PC-3 (cell line): ENCODE measurements around the gene NCCRP1. TPM values are rescaled to one million over a fixed set of nuclear protein-coding genes. Genes with fewer than 3 reads are reported as not detected.

Experiments
- ATAC-seq: fragments of 200-7000 bp; cut with Tn5 transposase; 2 replicates; pipeline ENCODE4 v1.9.1; 2020; ENCODE audit warnings: mild to moderate bottlenecking, moderate library complexity
- BruUV-seq: library from RNA; stranded (reverse); fragments of 400-500 nt; replicated peaks from 2 replicates; lab custom pipeline; 2021; lab: Mats Ljungman, UMichigan
- CTCF ChIA-PET: fragments of 300-600 bp; sonication (Branson Sonifier 250); formaldehyde crosslinking; loops from one replicate; lab custom pipeline; 2022; ENCODE audit warnings: antibody characterized with exemption; lab: Charles Lee
- POLR2A ChIA-PET: fragments of 300-600 bp; sonication (Branson Sonifier 250); formaldehyde crosslinking; loops from one replicate; lab custom pipeline; 2022; ENCODE audit warnings: antibody characterized with exemption; ENCODE audit not compliant: unreplicated experiment; lab: Charles Lee
- DNase-seq: peaks from one replicate; pipeline ENCODE4 v3.0.0-alpha.2; 2015
- H2AFZ ChIP-seq: fragments of 300-600 bp; sonication (generic); 2 replicates; pipeline ENCODE4 v1.6.0; 2016; ENCODE audit warnings: antibody characterized with exemption, low read length
- H3F3A ChIP-seq: fragments of 300-600 bp; sonication (generic); one replicate; pipeline ENCODE4 v1.6.0; 2017; ENCODE audit warnings: antibody characterized with exemption, low read length, control low read depth, mild to moderate bottlenecking; ENCODE audit not compliant: unreplicated experiment
- H3K27ac ChIP-seq: fragments of 300-600 bp; sonication (generic); 2 replicates; pipeline ENCODE4 v1.5.1; 2016; ENCODE audit warnings: mild to moderate bottlenecking, low read length
- H3K27me3 ChIP-seq: fragments of 300-600 bp; sonication (generic); 2 replicates; pipeline ENCODE4 v1.6.1; 2016; ENCODE audit warnings: low read length, mixed read lengths
- H3K36me3 ChIP-seq: fragments of 300-600 bp; sonication (generic); 2 replicates; pipeline ENCODE4 v1.6.1; 2016; ENCODE audit warnings: low read depth, mixed run types, low read length, mixed read lengths
- H3K4me1 ChIP-seq: fragments of 300-600 bp; sonication (generic); 2 replicates; pipeline ENCODE4 v1.5.1; 2016; ENCODE audit warnings: low read length; ENCODE audit not compliant: insufficient read depth
- H3K4me2 ChIP-seq: fragments of 300-600 bp; sonication (generic); 2 replicates; pipeline ENCODE4 v1.6.0; 2016; ENCODE audit warnings: low read length
- H3K4me3 ChIP-seq: fragments of 300-600 bp; sonication (generic); 2 replicates; pipeline ENCODE4 v1.5.1; 2016; ENCODE audit warnings: mild to moderate bottlenecking, low read length, mixed read lengths
- H3K79me2 ChIP-seq: fragments of 300-600 bp; sonication (generic); 2 replicates; pipeline ENCODE4 v1.6.1; 2017; ENCODE audit warnings: low read length, mixed read lengths
- H3K9ac ChIP-seq: fragments of 300-600 bp; sonication (generic); 2 replicates; pipeline ENCODE4 v1.6.0; 2016; ENCODE audit warnings: mild to moderate bottlenecking, low read length
- H3K9me2 ChIP-seq: fragments of 300-600 bp; sonication (generic); replicated peaks from 2 replicates; pipeline ENCODE4 v1.6.1; 2016; ENCODE audit warnings: mixed run types, low read length, mixed read lengths
- H3K9me3 ChIP-seq: fragments of 300-600 bp; sonication (generic); 2 replicates; pipeline ENCODE4 v1.6.1; 2016; ENCODE audit warnings: low read length, mixed read lengths
- H4K20me1 ChIP-seq: fragments of 300-600 bp; sonication (generic); 2 replicates; pipeline ENCODE4 v1.6.1; 2016; ENCODE audit warnings: low read length, mixed read lengths
- EZH2 ChIP-seq: fragments of 300-600 bp; sonication (generic); IDR thresholded peaks from one replicate; pipeline ENCODE4 v1.6.1; 2017; ENCODE audit warnings: antibody characterized with exemption, mild to moderate bottlenecking, low read length; ENCODE audit not compliant: unreplicated experiment
- EZH2phosphoT487 ChIP-seq: fragments of 300-600 bp; sonication (generic); IDR thresholded peaks from 2 replicates; pipeline ENCODE4 v1.6.1; 2018; ENCODE audit warnings: mild to moderate bottlenecking, antibody characterized with exemption, low read length, borderline replicate concordance
- intact Hi-C: fragments of 100-400 bp; cut with micrococcal nuclease; formaldehyde crosslinking; loops from 2 replicates; pipeline ENCODE4 v1.9.0; 2023
- total RNA-seq: library from RNA; depleted of rRNA; stranded (reverse); fragments of >200 nt; gene quantifications from 2 replicates; pipeline ENCODE4 v1.2.3, GENCODE V29; 2014
- TF ChIP-seq, protein P1 (sequence below): fragments of 300-600 bp; sonication (generic); conservative IDR thresholded peaks from 2 replicates; pipeline ENCODE4 v1.5.1; 2017; ENCODE audit warnings: antibody characterized with exemption, low read depth, mild to moderate bottlenecking, low read length

Gene NCCRP1
- total RNA-seq, 1 experiment from 2014 or later, result 2.2 TPM

GRCh38 chr19:39160523-39160861 lies 36.3 kb upstream of the NCCRP1 start:
- Histone ChIP-seq H3K4me3 (no peak overlapping the region), H3F3A (no peaks in the 10 kb centered on the region), H3K4me2 (peak overlapping the region; percentile 32; the same call in 1 of the 2 replicates), H3K27ac (peak overlapping the region; percentile 76), H3K4me1 (peaks cover 27% of the 10 kb centered on the region), H3K36me3 (no peaks in the 10 kb centered on the region), H3K9me2 (no peaks in the 10 kb centered on the region), H4K20me1 (no peaks in the 10 kb centered on the region), H3K79me2 (peaks cover 62% of the 10 kb centered on the region), H3K27me3 (no peaks in the 10 kb centered on the region), H3K9ac (peak overlapping the region; percentile 36; the same call in 1 of the 2 replicates), H2AFZ (no peak overlapping the region), H3K9me3 (no peaks in the 10 kb centered on the region)
- BruUV-seq, result no TSS peak
- ATAC-seq (peak; percentile 55), DNase-seq (peak; percentile 58)
- POLR2A ChIA-PET, result no interaction called here
- intact Hi-C loops, result no loop called here
- CTCF ChIA-PET, result no interaction called here
- TF ChIP-seq, protein P1, sequence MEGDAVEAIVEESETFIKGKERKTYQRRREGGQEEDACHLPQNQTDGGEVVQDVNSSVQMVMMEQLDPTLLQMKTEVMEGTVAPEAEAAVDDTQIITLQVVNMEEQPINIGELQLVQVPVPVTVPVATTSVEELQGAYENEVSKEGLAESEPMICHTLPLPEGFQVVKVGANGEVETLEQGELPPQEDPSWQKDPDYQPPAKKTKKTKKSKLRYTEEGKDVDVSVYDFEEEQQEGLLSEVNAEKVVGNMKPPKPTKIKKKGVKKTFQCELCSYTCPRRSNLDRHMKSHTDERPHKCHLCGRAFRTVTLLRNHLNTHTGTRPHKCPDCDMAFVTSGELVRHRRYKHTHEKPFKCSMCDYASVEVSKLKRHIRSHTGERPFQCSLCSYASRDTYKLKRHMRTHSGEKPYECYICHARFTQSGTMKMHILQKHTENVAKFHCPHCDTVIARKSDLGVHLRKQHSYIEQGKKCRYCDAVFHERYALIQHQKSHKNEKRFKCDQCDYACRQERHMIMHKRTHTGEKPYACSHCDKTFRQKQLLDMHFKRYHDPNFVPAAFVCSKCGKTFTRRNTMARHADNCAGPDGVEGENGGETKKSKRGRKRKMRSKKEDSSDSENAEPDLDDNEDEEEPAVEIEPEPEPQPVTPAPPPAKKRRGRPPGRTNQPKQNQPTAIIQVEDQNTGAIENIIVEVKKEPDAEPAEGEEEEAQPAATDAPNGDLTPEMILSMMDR, result no peak
- TF ChIP-seq EZH2phosphoT487, result no peak
- no peak for TF ChIP-seq EZH2

DNA sequence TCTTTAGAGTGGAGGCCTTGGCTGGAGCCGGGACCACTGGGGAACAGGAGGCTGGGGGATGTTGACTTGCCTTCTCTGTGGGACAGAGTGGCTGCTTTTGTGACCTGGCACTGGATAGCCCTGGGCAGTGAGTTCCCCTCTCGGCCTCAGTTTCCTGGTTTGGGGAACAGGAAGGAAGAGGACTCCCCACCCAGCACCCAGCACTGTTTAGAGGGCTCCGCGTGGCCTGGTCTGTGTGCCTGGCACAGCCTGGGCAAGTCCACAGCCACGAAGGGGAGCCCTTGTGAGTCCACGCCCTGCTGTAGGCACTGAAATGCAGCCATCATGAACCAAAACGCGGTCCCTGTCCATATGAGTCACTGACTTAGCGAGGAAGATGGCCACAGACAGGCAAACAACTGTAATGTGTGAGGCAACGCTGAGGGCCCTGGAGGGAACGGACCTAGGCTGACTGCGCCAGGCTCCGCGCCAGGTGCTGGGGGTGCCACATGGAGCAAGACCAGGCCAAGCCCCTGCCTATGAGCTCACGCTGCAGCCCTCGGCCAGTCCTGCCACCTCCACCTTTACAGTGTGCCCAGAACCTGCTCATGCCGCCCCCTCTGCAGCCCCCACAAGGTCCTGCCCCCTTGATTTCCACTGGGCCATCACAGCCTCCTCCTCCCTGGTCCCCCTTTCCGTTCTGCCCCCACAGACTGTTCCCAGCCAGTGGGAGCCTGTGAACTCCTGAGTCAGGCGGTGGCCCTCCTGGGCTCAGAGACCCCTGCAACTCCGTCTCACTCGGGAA lies 35.7 kb upstream of the NCCRP1 start:
- Histone ChIP-seq H3K9me3 (no peaks in the 10 kb centered on the region), H3K27me3 (no peaks in the 10 kb centered on the region), H3K9ac (peak overlapping the region; percentile 36), H3K4me3 (no peak overlapping the region), H3K79me2 (peaks cover 61% of the 10 kb centered on the region), H3K4me2 (peak overlapping the region; percentile 32; the same call in 1 of the 2 replicates), H3K9me2 (no peaks in the 10 kb centered on the region), H4K20me1 (no peaks in the 10 kb centered on the region), H3F3A (no peaks in the 10 kb centered on the region), H3K4me1 (peaks cover 21% of the 10 kb centered on the region), H3K27ac (peak overlapping the region; percentile 76), H3K36me3 (no peaks in the 10 kb centered on the region), H2AFZ (no peak overlapping the region)
- ChIA-PET CTCF (no interaction called here), POLR2A (no interaction called here)
- ATAC-seq (peak; percentile 65), DNase-seq (peak; percentile 42)
- intact Hi-C loops, result no loop called here
- TF ChIP-seq EZH2phosphoT487 (no peak), EZH2 (no peak)
- TF ChIP-seq, protein P1, result no peak
- no TSS peak for BruUV-seq

DNA sequence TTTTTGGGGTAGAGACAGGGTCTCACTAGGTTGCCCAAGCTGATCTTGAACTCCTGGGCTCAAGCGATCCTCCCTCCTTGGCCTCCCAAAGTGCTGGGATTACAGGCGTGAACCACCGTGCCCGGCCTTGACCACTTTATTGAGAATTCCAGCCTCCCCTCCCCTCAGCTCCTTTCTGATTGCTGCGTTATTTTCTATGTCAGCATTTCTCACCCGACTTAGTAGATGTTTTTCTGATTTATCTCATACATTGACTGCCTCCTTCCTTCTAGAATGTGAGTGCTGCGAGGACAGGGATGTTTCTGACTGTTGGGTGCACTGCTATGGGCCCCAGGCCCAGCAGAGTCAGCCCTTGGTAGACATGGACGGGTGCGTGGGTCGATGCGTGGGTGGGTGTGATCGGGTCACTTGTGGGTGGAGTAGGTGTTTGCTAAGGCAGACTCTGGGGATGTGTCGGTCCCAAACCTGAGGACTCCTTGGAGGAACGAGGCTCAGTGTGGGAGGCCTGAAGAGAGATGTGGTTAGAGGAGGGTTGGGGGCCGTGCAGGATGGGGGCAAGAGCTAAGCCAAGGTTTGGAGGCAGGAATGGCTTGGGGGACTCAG lies 34.2 kb upstream of the NCCRP1 start:
- intact Hi-C loops, result no loop called here
- ATAC-seq (no peak), DNase-seq (no peak)
- no peaks in the 10 kb centered on the region for H3K9me3 ChIP-seq
- H3K27me3 ChIP-seq, result no peaks in the 10 kb centered on the region
- no peak overlapping the region for H3K4me2 ChIP-seq
- H3K4me1 ChIP-seq, result peaks cover 25% of the 10 kb centered on the region
- ChIA-PET CTCF (no interaction called here), POLR2A (no interaction called here)
- H3F3A ChIP-seq, result no peaks in the 10 kb centered on the region
- H3K9me2 ChIP-seq, result no peaks in the 10 kb centered on the region
- TF ChIP-seq EZH2 (no peak), EZH2phosphoT487 (no peak)
- TF ChIP-seq, protein P1, result no peak
- H3K9ac ChIP-seq, result no peak overlapping the region
- H3K27ac ChIP-seq, result no peak overlapping the region
- H3K4me3 ChIP-seq, result no peak overlapping the region
- H3K79me2 ChIP-seq, result peaks cover 49% of the 10 kb centered on the region
- no peak overlapping the region for H2AFZ ChIP-seq
- H3K36me3 ChIP-seq, result no peaks in the 10 kb centered on the region
- no TSS peak for BruUV-seq
- no peaks in the 10 kb centered on the region for H4K20me1 ChIP-seq
